Measurements from ENCODE around the gene DPCD. TPM values are rescaled to one million over a fixed set of nuclear protein-coding genes. Genes with fewer than 3 reads are reported as not detected.

DPCD gene
- total RNA-seq (2013; cell fraction: nucleolus; rRNA removed), result 7.4 and 14.2 TPM in 2 replicates
- total RNA-seq (2014; rRNA removed) (16.4 and 17.9 TPM in 2 replicates), total RNA-seq (2014; rRNA removed; fragmentation: Illumina TruSeq; extraction: Trizol) (17.1 TPM in 2 replicates), total RNA-seq (2021) (9.7 and 13.0 TPM in 2 replicates), polyA plus RNA-seq (2011; rRNA removed) (35.1 and 37.2 TPM in 2 replicates), polyA plus RNA-seq (2014; fragmentation: Illumina TruSeq; extraction: Trizol) (17.1 and 21.6 TPM in 2 replicates), polyA plus RNA-seq (2014; fragmentation: Nextera tagmentation; extraction: Ambion mirVana) (10 to 100 TPM; 39.9 to 50.9 TPM), polyA plus RNA-seq (2014; rRNA removed) (13.5 and 16.0 TPM in 2 replicates), polyA plus RNA-seq (2016; fragmentation: Nextera tagmentation; extraction: Ambion mirVana) (10 to 100 TPM; 31.1 to 36.2 TPM), polyA minus RNA-seq (2011; rRNA and poly(A)+ RNA removed) (11.6 and 13.8 TPM in 2 replicates), Bru-seq, nascent RNA (percentile 51 among the genes with signal in this experiment), BruChase-seq, experiment 1, labeled RNA remaining after a 6-hour chase (percentile 39 among the genes with signal in this experiment), BruChase-seq, experiment 2, labeled RNA remaining after a 2-hour chase (percentile 43 among the genes with signal in this experiment)
- 24.9 TPM for polyA plus RNA-seq (2011; ENCODE audit: low read depth)
- 28.2 and 36.0 TPM in 2 replicates for polyA plus RNA-seq (2011; cell fraction: cytosol; rRNA removed)
- polyA plus RNA-seq (2011; cell fraction: nucleus; rRNA removed), result 13.3 and 20.0 TPM in 2 replicates
- polyA plus RNA-seq (2012), result 23.8 and 25.3 TPM in 2 replicates
- 2.8 and 5.4 TPM in 2 replicates for polyA minus RNA-seq (2011; cell fraction: cytosol; rRNA and poly(A)+ RNA removed)
- 3.4 and 5.5 TPM in 2 replicates for polyA minus RNA-seq (2011; cell fraction: nucleus; rRNA and poly(A)+ RNA removed)
- long read RNA-seq, experiment 1, transcript DPCD-202 (6 exons, 858 nt), result major isoform, 7 of 8 reads
- long read RNA-seq, experiment 1, partial matches to known transcripts, result 0 of 8 reads
- long read RNA-seq, experiment 1, other reads (novel, unspliced or antisense), result 1 of 8 reads
- long read RNA-seq, experiment 2, transcript DPCD-202 (6 exons, 858 nt), result major isoform, 23 of 33 reads
- long read RNA-seq, experiment 2, partial matches to known transcripts, result 1 of 33 reads
- long read RNA-seq, experiment 2, other reads (novel, unspliced or antisense), result 8 of 33 reads

DNA sequence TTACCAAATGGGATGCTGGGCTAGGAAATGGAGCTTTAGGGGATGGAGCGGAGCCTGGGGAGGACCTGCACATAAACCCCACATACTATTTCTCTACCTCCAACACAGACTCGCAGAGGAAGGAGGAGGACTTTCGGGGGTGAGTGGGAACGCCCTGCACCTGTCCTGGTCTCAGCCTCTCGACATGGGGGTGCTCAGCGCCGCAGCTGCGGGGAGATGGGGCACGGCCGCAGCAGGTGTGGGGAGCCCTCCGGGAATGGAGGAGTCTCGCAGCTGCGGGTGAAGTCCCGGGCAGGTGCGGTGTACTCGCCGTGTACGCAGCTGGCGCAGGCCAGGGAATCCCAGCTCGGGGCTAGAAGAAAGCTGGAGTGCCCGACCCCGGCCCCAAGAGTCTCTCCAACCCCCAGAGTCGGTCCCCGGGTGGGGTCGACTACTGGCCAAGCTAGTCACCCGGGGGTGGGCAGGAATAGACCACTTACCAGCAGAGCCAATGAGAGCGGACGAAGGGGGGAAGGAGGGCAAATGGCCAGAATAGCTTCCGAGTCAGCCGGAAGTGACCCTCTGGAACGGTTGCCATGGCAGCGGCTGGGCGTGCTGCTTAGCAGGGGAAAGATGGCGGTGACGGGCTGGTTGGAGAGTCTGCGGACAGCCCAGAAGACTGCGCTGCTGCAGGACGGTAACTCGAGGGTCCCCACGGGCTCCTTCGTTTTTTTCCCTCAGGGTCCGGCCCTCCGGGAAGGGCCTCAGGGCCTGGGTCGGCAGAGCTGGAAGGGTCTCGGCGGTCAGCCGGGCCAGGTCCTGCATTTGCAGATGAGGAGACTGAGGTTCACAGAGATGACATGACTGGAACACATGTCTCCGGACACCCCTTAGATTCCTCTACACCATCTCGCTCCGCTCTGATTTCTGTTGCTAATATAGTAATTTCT, at the start of gene DPCD, which contains the start of gene POLL:
Gene DPCD (plus strand): TSS at position 597 of the 929 bp plus-strand sequence. CDS start 16 bp downstream, at position 613.
Gene POLL (minus strand): TSS at position 533 of the 929 bp plus-strand sequence. CDS start 897 bp downstream, outside the sequence.
- peaks cover 13% of the 10 kb centered on the region for H3K79me2 ChIP-seq (ENCODE audit: control insufficient read depth, insufficient read depth, low read length)
- H4K20me1 ChIP-seq (ENCODE audit: control insufficient read depth, insufficient read depth), result no peaks in the 10 kb centered on the region
- H2AFZ ChIP-seq (ENCODE audit: control insufficient read depth, low read depth, low read length), result peak within 1 kb of the TSS; percentile 95
- H3K4me1 ChIP-seq (ENCODE audit: control insufficient read depth, insufficient read depth, low read length), result peaks cover 4% of the 10 kb centered on the region; the same call in 1 of the 2 replicates
- under 1% methylated on average over 43 of the region's 50 CpGs for WGBS (ENCODE audit: insufficient coverage, insufficient replicate concordance, low lambda C conversion rate, missing lambda C conversion rate)
- POLR2A ChIA-PET, result interaction anchor here (0.7 to 1.0 kb wide), 4 partner anchors 9 to 557 kb away, joined by 3 to 5 read pairs (median 3); partner anchors contain the start of gene PDZD7
- peak within 1 kb of the TSS; percentile 77 for H3K4me2 ChIP-seq (ENCODE audit: control insufficient read depth, insufficient read depth)
- RAD21 ChIA-PET (ENCODE audit: unreplicated experiment), result interaction anchor here (0.6 to 1.7 kb wide), 9 partner anchors 15 to 863 kb away, joined by 3 to 9 read pairs (median 4); partner anchors contain the start of gene KCNIP2
- FAIRE-seq (peak; percentile 97), ATAC-seq (peak; percentile 99), DNase-seq (ENCODE audit: low read depth, low spot score) (peak; percentile 71)
- BruUV-seq (replicated peaks), result TSS peak; percentile 79
- H3K9ac ChIP-seq (ENCODE audit: control insufficient read depth, insufficient read depth, low read length), result peak within 1 kb of the TSS; percentile 81
- intact Hi-C loops (cut with micrococcal nuclease; ENCODE audit: unreplicated experiment), result no loop called here
- CTCF ChIA-PET, result interaction anchor here (0.7 to 2.8 kb wide), 10 partner anchors 8 to 547 kb away, joined by 3 to 14 read pairs (median 4); partner anchors contain the start of gene NPM3
- H3K27ac ChIP-seq (ENCODE audit: control insufficient read depth, insufficient read depth), result peak within 1 kb of the TSS; percentile 76
- H3K9me3 ChIP-seq (replicated peaks; ENCODE audit: control insufficient read depth, insufficient read depth, low read length), result no peaks in the 10 kb centered on the region
- SMC1A ChIA-PET (ENCODE audit: uncharacterized antibody, unreplicated experiment), result interaction anchor here (1.0 to 1.6 kb wide), 5 partner anchors 101 to 420 kb away, joined by 3 to 5 read pairs (median 3); no protein-coding TSS in a partner anchor
- H3K4me3 ChIP-seq, result peak within 1 kb of the TSS; percentile 79
- peaks cover 0 to 3% of the 10 kb centered on the region in 2 experiments; a peak in 2 of 4 replicates for H3K36me3 ChIP-seq (ENCODE audit: control insufficient read depth in 2 of 2, insufficient read depth in 2 of 2, low read length in 1 of 2)
- H3K27me3 ChIP-seq (replicated peaks in 1 of 2; ENCODE audit: control insufficient read depth in 2 of 2, insufficient read depth in 2 of 2, low read length in 1 of 2), result no peaks in the 10 kb centered on the region
- in situ Hi-C loops (cut with MboI), result no loop called here
- TF ChIP-seq RB1 (IDR thresholded peaks at IDR 0.05; ENCODE audit: borderline replicate concordance), result no peak
- TF ChIP-seq CUX1 (IDR thresholded peaks at IDR 0.05; ENCODE audit: insufficient replicate concordance, low read depth, low read length), result no peak
- no peak for TF ChIP-seq POLR2AphosphoS2 (IDR thresholded peaks at IDR 0.05; ENCODE audit: low read depth, low read length)
- no peak for TF ChIP-seq ZNF622 (IDR thresholded peaks at IDR 0.05)
- peak; percentile 67; the same call in 1 of the 2 replicates for TF ChIP-seq CREB1 (IDR thresholded peaks at IDR 0.05; ENCODE audit: low read depth)
- peak; percentile 59 for TF ChIP-seq PKNOX1 (IDR thresholded peaks at IDR 0.05)
- 0 out of 3 replicates have a peak, but pooled peaks have one; percentile 55 for TF ChIP-seq POU2F2 (IDR thresholded peaks at IDR 0.05; ENCODE audit: borderline replicate concordance, low read depth, low read length)
- no peak for TF ChIP-seq SRF (IDR thresholded peaks at IDR 0.05; ENCODE audit: low read depth in 2 of 2, low read length in 2 of 2)
- no peak for TF ChIP-seq NR2F1 (conservative IDR thresholded peaks at IDR 0.05)

Measured in GM12878 (cell line).